Lung (tissue), 12 donors: ENCODE results near the gene COPZ2. TPM values are rescaled to one million over a fixed set of nuclear protein-coding genes. Genes with fewer than 3 reads are reported as not detected.
A peak's percentile ranks its signal among the peaks of the same experiment; 100 is the strongest.

ENCODE experiments used
- ATAC-seq: fragments of 200-7000 bp; cut with Tn5 transposase; one replicate; pipeline ENCODE4 v1.9.1; 2020; ENCODE audit warnings: moderate number of reproducible peaks; ENCODE audit not compliant: insufficient read depth, low FRiP score
- DNase-seq, 3 donors: peaks; one replicate each; pipeline ENCODE4 v3.0.0-alpha.2; 2013 to 2017
- H3K27ac ChIP-seq, 2 donors: one replicate each; pipeline ENCODE4 v1.5.1; 2013; ENCODE audit warnings: mild to moderate bottlenecking in 2 of 2, moderate library complexity in 2 of 2, control low read depth in 1 of 2, inconsistent platforms in 1 of 2, low read depth in 1 of 2, low read length in 1 of 2
- H3K27me3 ChIP-seq, 3 donors: one replicate each; pipeline ENCODE4 v1.5.1; 2013; ENCODE audit warnings: low read length in 2 of 3; ENCODE audit not compliant: control insufficient read depth in 3 of 3, insufficient read depth in 3 of 3
- H3K36me3 ChIP-seq, 4 donors: one replicate each; pipeline ENCODE4 v1.5.1; 2013; ENCODE audit warnings: low read length in 4 of 4, mild to moderate bottlenecking in 1 of 4, moderate library complexity in 1 of 4; ENCODE audit not compliant: control insufficient read depth in 4 of 4, insufficient read depth in 4 of 4
- H3K4me1 ChIP-seq, 5 donors: one replicate each; pipeline ENCODE4 v1.5.1; 2013; ENCODE audit warnings: low read length in 5 of 5, mild to moderate bottlenecking in 2 of 5, moderate library complexity in 1 of 5; ENCODE audit not compliant: control insufficient read depth in 5 of 5, insufficient read depth in 5 of 5
- H3K4me3 ChIP-seq: one replicate; pipeline ENCODE4 v1.5.1; 2013; ENCODE audit warnings: mild to moderate bottlenecking, control low read depth, moderate library complexity
- H3K9ac ChIP-seq, 2 donors: one replicate each; pipeline ENCODE4 v1.5.1; 2013; ENCODE audit warnings: low read length in 2 of 2, control low read depth in 1 of 2; ENCODE audit not compliant: insufficient read depth in 1 of 2
- H3K9me3 ChIP-seq, 4 donors: one replicate each; pipeline ENCODE4 v1.5.1; 2013; ENCODE audit warnings: low read length in 3 of 4, mild to moderate bottlenecking in 1 of 4, moderate library complexity in 1 of 4; ENCODE audit not compliant: control insufficient read depth in 4 of 4, insufficient read depth in 3 of 4
- WGBS, 2 donors: extraction: QIAGEN DNeasy Blood & Tissue Kit; methylation state at CpG; one replicate each; pipeline ENCODE4 v1.1.7; 2013; 5-methylcytosine and 5-hydroxymethylcytosine counted together
- polyA plus RNA-seq, 2 donors: library from polyadenylated mRNA; stranded (reverse); fragments of 200-250 nt; gene quantifications; one replicate each; pipeline ENCODE4 v1.2.1, GENCODE V29; 2013
- total RNA-seq, 2 donors: library from RNA; depleted of rRNA in 1 of 2; stranded (reverse); fragments of >200 nt in 1 of 2; gene quantifications; one replicate each; pipeline ENCODE4 v1.2.1, GENCODE V29; 2014 to 2021
- TF ChIP-seq, protein P1 (sequence below): IDR thresholded peaks from 2 replicates; pipeline ENCODE4 v1.5.1; 2012; ENCODE audit warnings: mild to moderate bottlenecking; ENCODE audit errors: control extremely low read depth, extremely low read depth
- donor health status: control.
- donor health status: control.
- donor health status: Bipolar disorder and iron deficiency.
- donor health status: healthy.
- donor health status: DM: yes; HTN: yes; CAD: no.

COPZ2 gene
- total and polyA plus RNA-seq, 4 donors, result 6.2 to 25.5 (median 11.6) TPM

DNA sequence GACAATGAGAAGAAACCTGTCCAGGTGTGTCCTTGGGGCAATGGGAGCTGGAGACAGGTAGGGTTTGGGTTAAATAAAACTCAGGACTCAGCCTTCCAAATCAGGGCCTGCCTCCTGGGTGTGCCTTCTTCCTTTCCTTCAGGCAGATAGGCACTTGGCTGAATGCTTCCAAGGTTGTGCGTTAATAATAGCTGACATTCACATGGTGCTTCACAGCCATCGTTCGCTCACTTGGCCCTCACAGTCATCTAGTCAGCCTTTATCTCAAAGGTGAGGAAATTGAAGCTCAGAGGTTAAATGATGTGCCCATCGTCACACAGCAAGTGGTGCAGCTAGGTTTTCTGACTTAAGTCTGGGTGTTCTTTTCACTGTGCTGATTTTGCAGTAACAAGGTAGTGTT, 20.0 kb upstream of the COPZ2 start:
- no peak overlapping the region for H3K4me3 ChIP-seq
- ATAC-seq (no peak), DNase-seq (no peak)
- no peak overlapping the region for H3K27ac ChIP-seq
- 65 to 91% methylated on average over 4 of the region's 4 CpGs for WGBS, 2 donors
- H3K9ac ChIP-seq, result no peak overlapping the region
- H3K9me3 ChIP-seq, result no peaks in the 10 kb centered on the region
- TF ChIP-seq, protein P1, sequence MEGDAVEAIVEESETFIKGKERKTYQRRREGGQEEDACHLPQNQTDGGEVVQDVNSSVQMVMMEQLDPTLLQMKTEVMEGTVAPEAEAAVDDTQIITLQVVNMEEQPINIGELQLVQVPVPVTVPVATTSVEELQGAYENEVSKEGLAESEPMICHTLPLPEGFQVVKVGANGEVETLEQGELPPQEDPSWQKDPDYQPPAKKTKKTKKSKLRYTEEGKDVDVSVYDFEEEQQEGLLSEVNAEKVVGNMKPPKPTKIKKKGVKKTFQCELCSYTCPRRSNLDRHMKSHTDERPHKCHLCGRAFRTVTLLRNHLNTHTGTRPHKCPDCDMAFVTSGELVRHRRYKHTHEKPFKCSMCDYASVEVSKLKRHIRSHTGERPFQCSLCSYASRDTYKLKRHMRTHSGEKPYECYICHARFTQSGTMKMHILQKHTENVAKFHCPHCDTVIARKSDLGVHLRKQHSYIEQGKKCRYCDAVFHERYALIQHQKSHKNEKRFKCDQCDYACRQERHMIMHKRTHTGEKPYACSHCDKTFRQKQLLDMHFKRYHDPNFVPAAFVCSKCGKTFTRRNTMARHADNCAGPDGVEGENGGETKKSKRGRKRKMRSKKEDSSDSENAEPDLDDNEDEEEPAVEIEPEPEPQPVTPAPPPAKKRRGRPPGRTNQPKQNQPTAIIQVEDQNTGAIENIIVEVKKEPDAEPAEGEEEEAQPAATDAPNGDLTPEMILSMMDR, result no peak
- no peaks in the 10 kb centered on the region for H3K27me3 ChIP-seq
- H3K4me1 ChIP-seq, result peaks cover 11 to 29% (median 16%) of the 10 kb centered on the region in 5 donors
- peaks cover 23 to 70% (median 50%) of the 10 kb centered on the region in 4 donors for H3K36me3 ChIP-seq

DNA sequence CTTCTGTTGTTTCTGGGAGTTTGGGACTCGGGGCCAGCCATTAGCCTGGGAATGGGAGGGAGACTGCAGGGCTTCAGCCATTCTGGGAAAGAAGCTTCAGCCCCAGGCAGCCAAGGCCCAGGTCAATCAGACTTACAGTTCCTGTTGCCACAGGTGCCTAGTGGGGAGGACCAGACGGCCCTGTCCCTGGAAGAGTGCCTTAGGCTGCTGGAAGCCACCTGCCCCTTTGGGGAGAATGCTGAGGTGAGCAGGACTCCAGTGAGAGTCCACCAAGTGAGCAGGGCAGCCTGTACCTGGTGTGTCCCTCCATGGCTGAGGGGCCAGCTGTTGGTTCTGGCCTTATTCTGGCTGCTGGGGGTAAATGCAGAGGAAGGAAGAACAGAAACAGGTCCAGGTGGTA, 19.3 kb upstream of the COPZ2 start:
- Histone ChIP-seq H3K27me3 (no peaks in the 10 kb centered on the region), H3K27ac (no peak overlapping the region), H3K9me3 (no peaks in the 10 kb centered on the region), H3K4me1 (peaks cover 18 to 35% (median 24%) of the 10 kb centered on the region in 5 donors), H3K36me3 (peaks cover 23 to 70% (median 46%) of the 10 kb centered on the region in 4 donors), H3K4me3 (no peak overlapping the region), H3K9ac (no peak overlapping the region)
- WGBS, 2 donors, result 83 to 85% methylated on average over 2 of the region's 2 CpGs
- ATAC-seq, result no peak
- TF ChIP-seq, protein P1, result no peak
- DNase-seq, result no peak

DNA sequence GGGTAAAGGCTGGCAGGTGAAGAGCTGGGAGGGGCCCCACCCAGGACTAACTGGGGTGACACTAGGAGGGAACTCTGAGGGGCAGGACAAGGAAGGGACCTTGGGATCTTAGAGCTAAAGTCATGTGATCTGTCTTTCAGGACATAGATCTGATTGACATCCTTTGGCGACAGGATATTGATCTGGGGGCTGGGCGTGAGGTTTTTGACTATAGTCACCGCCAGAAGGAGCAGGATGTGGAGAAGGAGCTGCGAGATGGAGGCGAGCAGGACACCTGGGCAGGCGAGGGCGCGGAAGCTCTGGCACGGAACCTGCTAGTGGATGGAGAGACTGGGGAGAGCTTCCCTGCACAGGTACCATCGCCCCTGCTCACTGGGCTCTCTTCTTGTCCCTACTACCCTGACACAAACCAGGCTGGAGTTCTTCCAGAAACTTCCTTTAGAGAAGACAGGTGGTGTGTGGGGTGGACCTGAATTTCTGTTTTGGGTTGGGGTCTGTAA, 18.7 kb upstream of the COPZ2 start:
- TF ChIP-seq, protein P1, result no peak
- Histone ChIP-seq H3K27me3 (no peaks in the 10 kb centered on the region), H3K9ac (no peak overlapping the region), H3K9me3 (no peaks in the 10 kb centered on the region), H3K27ac (peak overlapping the region in 1 of 2 donors; percentile 42), H3K36me3 (peaks cover 23 to 71% (median 40%) of the 10 kb centered on the region in 4 donors), H3K4me1 (peaks cover 21 to 41% (median 27%) of the 10 kb centered on the region in 5 donors), H3K4me3 (no peak overlapping the region)
- 96% methylated on average over 10 of the region's 10 CpGs for WGBS, 2 donors
- no peak for ATAC-seq
- no peak for DNase-seq
